ENCODE data around the gene NFATC1.

- TF ChIP-seq CTCF (IDR thresholded peaks at IDR 0.05; ENCODE audit: low read depth, low read length, poor library complexity, severe bottlenecking) (no peak), EZH2phosphoT487 (IDR thresholded peaks at IDR 0.05; ENCODE audit: borderline replicate concordance, low read length) (no peak)
Measured at GRCh38 chr18:79547413-79548076, 151.8 kb downstream of the NFATC1 start.
